IPS DF 4.7 (cell line): ENCODE results near the gene IAH1.
"Not testable (repeated sequence)": the region's sequence is repeated elsewhere in the genome, so short reads cannot be mapped to it uniquely, and the experiment has no call there.

Source experiments
- DNase-seq: peaks from one replicate; pipeline ENCODE4 v3.0.0-alpha.2; 2013; ENCODE audit warnings: low spot score; ENCODE audit errors: extremely low read depth

The IAH1 gene

GRCh38 chr2:9473308-9473984, 905 bp upstream of the IAH1 start:
- DNase-seq, result no peak

GRCh38 chr2:9473985-9474360, 378 bp upstream of the IAH1 start:
- DNase-seq, result no peak

- DNase-seq, result no peak
Observed at GRCh38 chr2:9477914-9478313, 3.6 kb downstream of the IAH1 start.

- DNase-seq, result no peak
Observed at GRCh38 chr2:9478526-9478925, 4.2 kb downstream of the IAH1 start.

- DNase-seq, result no peak
Observed at GRCh38 chr2:9480157-9480556, 5.8 kb downstream of the IAH1 start.

GRCh38 chr2:9483107-9483506, 8.8 kb downstream of the IAH1 start:
- DNase-seq, result no peak

GRCh38 chr2:9484533-9484932, 10.2 kb downstream of the IAH1 start:
- DNase-seq, result no peak

- no peak for DNase-seq
Observed at GRCh38 chr2:9488583-9489547, 14.5 kb downstream of the IAH1 start.

- no peak for DNase-seq
Observed at GRCh38 chr2:9490789-9491188, 16.4 kb downstream of the IAH1 start.

GRCh38 chr2:9492927-9493326, 18.6 kb downstream of the IAH1 start:
- no peak for DNase-seq

GRCh38 chr2:9493478-9493877, 19.1 kb downstream of the IAH1 start:
- no peak for DNase-seq

GRCh38 chr2:9494081-9494480, 19.7 kb downstream of the IAH1 start:
- DNase-seq, result no peak

GRCh38 chr2:9497017-9497416, 22.7 kb downstream of the IAH1 start:
- no peak for DNase-seq

- no peak for DNase-seq
Observed at GRCh38 chr2:9498210-9498609, 23.9 kb downstream of the IAH1 start.

- no peak for DNase-seq
Observed at GRCh38 chr2:9508931-9509330, 34.6 kb downstream of the IAH1 start.

GRCh38 chr2:9513946-9514345, 39.6 kb downstream of the IAH1 start:
- not testable (repeated sequence) for DNase-seq

- DNase-seq, result no peak
Observed at GRCh38 chr2:9517118-9517782, 42.9 kb downstream of the IAH1 start.

GRCh38 chr2:9518163-9518562, 43.8 kb downstream of the IAH1 start:
- DNase-seq, result no peak

GRCh38 chr2:9518780-9519179, 44.4 kb downstream of the IAH1 start:
- no peak for DNase-seq

GRCh38 chr2:9519250-9519649, 44.9 kb downstream of the IAH1 start:
- no peak for DNase-seq

GRCh38 chr2:9524291-9524690, 49.9 kb downstream of the IAH1 start:
- no peak for DNase-seq

- DNase-seq, result no peak
Observed at GRCh38 chr2:9525266-9525665, 50.9 kb downstream of the IAH1 start.
